ENCODE data around the gene DEFB108B.
"Not testable (repeated sequence)": the region's sequence is repeated elsewhere in the genome, so short reads cannot be mapped to it uniquely, and the experiment has no call there.

GRCh38 chr11:71795236-71795635 is 37.8 kb upstream of the DEFB108B start:
- not testable (repeated sequence) for TF ChIP-seq EP300 (conservative IDR thresholded peaks at IDR 0.05; ENCODE audit: poor library complexity, severe bottlenecking); EZH2 (IDR thresholded peaks at IDR 0.05; ENCODE audit: borderline replicate concordance, insufficient read depth, low read length, poor library complexity, severe bottlenecking)

Measured in neural cell (in vitro differentiated cells).